Stimulated activated CD4-positive, alpha-beta T cell treated with anti-CD3 and anti-CD28 coated beads, Interleukin-15, amount 100 ng/mL, for 24 hours (primary cell): ENCODE data around the gene ERI3.

Experiments
- DNase-seq: peaks from one replicate; pipeline ENCODE4 v3.0.0-alpha.2; 2020

The ERI3 gene

GRCh38 chr1:44256762-44257554 is 98.1 kb downstream of the ERI3 start:
- DNase-seq = no peak

GRCh38 chr1:44254392-44254910 is 100.6 kb downstream of the ERI3 start:
- DNase-seq = peak; percentile 20

GRCh38 chr1:44251989-44252671 is 102.9 kb downstream of the ERI3 start:
- no peak for DNase-seq

GRCh38 chr1:44251486-44251885 is 103.6 kb downstream of the ERI3 start:
- no peak for DNase-seq

GRCh38 chr1:44250068-44250781 is 104.8 kb downstream of the ERI3 start:
- DNase-seq = no peak

- DNase-seq = no peak
Observed at GRCh38 chr1:44249543-44249942, 105.5 kb downstream of the ERI3 start.

- no peak for DNase-seq
Observed at GRCh38 chr1:44246806-44247205, 108.3 kb downstream of the ERI3 start.

GRCh38 chr1:44244986-44245385 is 110.1 kb downstream of the ERI3 start:
- DNase-seq = no peak

GRCh38 chr1:44243782-44244495 is 111.1 kb downstream of the ERI3 start:
- DNase-seq = no peak

- no peak for DNase-seq
Observed at GRCh38 chr1:44242746-44243145, 112.3 kb downstream of the ERI3 start.

- DNase-seq = no peak
Observed at GRCh38 chr1:44240802-44241671, 114.0 kb downstream of the ERI3 start.

- DNase-seq = no peak
Observed at GRCh38 chr1:44239961-44240371, 115.1 kb downstream of the ERI3 start.

- DNase-seq = no peak
Observed at GRCh38 chr1:44239331-44239960, 115.6 kb downstream of the ERI3 start.

GRCh38 chr1:44238660-44239059 is 116.4 kb downstream of the ERI3 start:
- no peak for DNase-seq

- DNase-seq = peak; percentile 60
Observed at GRCh38 chr1:44237721-44238457, 117.2 kb downstream of the ERI3 start.

GRCh38 chr1:44236490-44237272 is 118.4 kb downstream of the ERI3 start:
- DNase-seq = no peak

GRCh38 chr1:44235808-44236207 is 119.2 kb downstream of the ERI3 start:
- DNase-seq = no peak

GRCh38 chr1:44233593-44233992 is 121.5 kb downstream of the ERI3 start:
- DNase-seq = no peak

GRCh38 chr1:44230796-44231195 is 124.3 kb downstream of the ERI3 start:
- DNase-seq = no peak
